ENCODE measurements around the gene NEURL1. TPM values are rescaled to one million over a fixed set of nuclear protein-coding genes. Genes with fewer than 3 reads are reported as not detected.

NEURL1 gene, protein sequence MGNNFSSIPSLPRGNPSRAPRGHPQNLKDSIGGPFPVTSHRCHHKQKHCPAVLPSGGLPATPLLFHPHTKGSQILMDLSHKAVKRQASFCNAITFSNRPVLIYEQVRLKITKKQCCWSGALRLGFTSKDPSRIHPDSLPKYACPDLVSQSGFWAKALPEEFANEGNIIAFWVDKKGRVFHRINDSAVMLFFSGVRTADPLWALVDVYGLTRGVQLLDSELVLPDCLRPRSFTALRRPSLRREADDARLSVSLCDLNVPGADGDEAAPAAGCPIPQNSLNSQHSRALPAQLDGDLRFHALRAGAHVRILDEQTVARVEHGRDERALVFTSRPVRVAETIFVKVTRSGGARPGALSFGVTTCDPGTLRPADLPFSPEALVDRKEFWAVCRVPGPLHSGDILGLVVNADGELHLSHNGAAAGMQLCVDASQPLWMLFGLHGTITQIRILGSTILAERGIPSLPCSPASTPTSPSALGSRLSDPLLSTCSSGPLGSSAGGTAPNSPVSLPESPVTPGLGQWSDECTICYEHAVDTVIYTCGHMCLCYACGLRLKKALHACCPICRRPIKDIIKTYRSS
- 6.7 TPM for total RNA-seq

DNA sequence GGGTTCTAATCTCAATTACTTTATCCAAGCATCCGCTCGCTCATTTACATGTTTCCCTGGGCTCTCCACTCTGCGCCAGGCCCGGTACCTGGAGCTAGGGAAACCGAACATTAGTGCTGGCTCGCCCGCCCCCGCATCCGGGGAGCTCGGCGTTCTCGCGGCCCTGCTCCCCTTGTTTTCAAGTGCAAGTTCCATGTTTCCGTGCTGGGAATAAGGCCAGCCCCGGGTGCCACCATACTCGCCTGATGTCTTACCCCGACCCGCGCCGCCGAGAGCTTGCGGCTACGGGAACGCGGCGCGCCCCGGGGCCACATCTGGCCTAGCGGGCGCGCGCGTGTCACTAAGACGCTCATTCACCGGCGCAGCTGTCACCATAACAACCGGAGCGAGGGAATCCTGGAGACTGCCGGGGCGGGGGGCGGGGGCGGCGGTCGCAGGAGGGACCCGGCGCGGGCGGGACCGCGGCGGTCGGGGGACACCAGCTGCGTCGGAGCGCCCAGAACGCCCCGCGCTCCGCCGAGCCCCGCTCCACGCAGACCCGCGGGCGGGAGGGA lies at the start of gene NEURL1:
TSS of gene NEURL1 (plus strand) at position 344 of the 554 bp plus-strand sequence. CDS start 683 bp downstream, outside the sequence.
- DNase-seq (ENCODE audit: low read depth in 2 of 3, low spot score in 2 of 3), result peak in 1 of 3 donors; percentile 46

DNA sequence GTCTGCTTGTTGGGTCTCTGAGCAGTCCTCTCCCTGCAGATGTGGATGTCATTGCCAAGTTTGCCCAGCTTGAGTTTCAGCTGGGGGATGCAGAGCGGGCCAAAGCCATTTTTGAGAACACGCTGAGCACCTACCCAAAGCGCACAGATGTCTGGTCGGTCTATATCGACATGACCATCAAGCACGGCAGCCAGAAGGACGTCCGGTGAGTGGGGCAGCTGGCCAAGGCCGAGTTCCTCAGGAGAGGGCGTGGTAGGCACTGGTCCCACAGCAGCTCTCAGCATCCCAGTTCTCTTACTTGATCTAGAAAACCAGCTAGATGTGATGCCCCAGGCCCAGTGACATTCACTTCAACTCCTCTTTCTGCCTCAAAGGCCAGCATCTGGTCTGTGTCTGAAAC lies 49.0 kb upstream of the NEURL1 start:
- DNase-seq (ENCODE audit: low read depth in 2 of 3, low spot score in 2 of 3), result no peak

DNA sequence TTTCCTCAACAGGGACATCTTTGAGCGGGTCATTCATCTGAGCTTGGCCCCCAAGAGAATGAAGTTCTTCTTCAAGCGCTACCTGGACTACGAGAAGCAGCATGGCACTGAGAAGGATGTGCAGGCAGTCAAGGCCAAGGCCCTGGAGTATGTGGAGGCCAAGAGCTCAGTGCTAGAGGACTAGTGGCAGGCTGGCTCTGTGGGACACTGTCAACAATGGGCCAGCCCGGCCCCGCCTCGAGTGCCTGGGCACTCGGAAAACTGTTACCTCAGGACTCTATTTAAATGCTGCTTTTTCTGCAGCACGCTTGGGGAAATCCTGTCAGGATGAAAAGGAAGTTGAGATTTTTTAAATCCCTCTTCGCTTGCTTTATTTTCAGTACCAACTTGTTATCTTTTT lies 48.1 kb upstream of the NEURL1 start:
- no peak for DNase-seq (ENCODE audit: low read depth in 2 of 3, low spot score in 2 of 3)

DNA sequence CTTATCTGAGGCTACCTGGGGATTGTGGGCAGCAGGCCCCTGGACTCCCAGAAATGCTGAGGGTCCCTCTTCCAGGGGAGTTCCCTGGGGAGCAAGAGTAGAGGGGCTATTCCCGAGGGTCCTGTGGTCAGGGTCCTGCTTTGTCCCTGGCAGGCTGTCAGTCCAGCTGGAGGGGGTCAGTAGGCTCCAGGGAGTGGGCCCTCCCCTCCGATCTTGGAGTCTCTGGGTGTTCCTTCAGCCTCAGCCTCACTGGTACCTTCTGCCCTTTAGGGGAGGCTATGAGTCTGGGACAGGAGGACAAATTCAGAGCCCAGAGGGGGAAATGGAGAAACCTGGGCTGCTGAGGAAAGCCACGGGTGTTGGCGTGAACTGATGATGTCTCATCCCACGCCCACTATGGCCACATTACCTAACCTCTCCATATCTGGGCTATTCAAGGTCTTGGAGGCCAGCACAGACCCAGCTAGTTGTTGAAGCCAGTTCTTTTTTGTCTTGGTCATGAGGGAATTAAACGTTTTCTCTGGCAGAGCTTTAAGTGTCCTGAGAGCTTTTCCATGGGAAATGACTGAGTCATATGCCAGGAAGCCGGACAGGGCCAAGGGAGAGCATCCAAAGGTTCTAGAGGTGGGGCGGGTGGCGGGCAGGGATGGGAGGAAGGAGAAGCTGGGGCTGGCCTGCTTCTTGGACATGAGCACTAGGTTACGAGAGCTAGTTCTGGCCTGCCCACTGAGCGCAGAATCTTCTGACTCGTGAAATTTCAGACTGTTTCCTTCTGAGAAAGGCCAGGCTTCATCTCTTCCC lies 47.5 kb upstream of the NEURL1 start:
- DNase-seq (ENCODE audit: low read depth in 2 of 3, low spot score in 2 of 3), result no peak

DNA sequence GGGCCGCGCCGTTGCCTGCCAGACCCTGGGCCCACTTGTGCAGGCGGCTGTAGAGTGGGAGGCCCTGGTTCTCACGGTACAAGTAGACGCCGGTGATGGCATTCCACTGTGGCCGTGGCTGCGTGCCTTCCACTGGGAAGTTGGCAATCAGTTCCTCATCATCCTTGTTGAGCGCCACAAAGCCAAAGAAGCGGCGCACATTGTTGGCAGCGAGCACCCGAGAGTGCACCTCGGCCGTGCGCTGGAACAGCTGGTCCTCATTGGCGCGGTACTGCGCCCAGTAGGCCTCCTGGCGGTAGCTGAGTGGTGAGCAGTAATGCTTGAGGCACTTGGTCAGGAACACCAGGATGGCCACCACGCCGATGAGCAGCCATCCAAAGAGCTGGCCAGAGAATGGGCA lies 46.3 kb upstream of the NEURL1 start:
- DNase-seq (ENCODE audit: low read depth in 2 of 3, low spot score in 2 of 3), result no peak

DNA sequence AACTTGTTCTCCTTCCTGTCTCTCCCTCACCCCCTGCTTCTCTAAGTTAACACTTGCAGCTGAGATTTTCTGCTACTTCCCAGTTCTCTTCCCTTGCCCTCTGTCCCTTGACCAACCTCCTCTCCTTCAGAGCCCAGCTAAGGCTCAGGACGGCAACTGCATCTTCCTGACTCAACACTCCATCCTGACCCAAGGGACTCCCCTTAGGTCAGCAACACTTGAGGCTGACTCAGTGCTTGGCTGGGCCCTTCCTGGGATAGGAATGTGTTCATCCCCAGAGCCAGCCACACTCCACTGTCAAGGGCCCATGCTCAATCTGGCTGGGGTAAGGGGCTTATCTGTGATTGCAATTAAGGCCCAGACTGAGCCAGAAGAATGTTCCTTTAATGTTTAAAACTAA lies 44.8 kb upstream of the NEURL1 start:
- DNase-seq (ENCODE audit: low read depth in 2 of 3, low spot score in 2 of 3), result no peak

DNA sequence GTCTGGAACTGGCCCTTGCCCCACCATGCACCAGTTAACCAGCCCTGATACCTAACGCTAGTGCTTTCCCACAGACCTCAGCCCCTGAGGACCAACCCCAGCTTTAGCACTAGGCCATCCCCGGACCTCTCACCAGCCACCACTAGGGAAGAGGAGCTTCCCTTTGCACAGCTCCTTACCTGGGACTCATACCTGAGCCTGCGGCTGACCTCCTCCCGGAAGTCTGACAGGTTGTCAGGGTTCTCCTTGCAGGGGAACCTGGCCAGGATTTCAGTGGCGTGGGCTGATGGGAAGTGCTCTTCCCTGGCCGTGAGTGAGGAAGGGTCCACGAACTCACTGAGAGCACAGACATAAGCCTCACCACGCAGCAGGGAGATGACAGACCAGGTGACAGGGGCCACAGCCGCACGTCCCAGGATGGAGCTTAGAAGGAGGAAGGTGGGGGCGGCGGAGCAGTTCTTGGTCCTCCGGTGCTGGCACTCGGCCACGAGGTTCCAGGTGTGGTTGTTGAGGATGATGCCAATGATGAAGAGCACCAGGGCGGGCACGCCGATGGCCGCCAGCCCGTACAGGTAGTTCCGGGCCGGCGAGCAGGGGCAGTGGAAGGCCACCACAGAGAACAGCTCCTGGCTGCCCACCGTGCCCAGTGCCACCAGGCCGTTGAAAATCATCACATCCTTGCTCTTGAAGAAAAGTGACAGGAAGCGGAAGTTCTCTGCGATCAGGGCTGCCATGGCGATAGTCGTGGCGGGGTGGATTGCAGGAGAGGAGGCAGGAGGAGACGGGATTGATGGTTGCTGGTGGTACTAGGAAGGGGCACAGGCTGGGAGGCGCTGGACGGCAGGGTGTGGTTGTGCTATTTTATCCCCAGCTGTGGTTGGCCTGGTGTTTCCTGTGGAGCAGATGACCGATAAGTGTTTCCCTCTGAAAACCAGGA lies 44.0 kb upstream of the NEURL1 start:
- DNase-seq (ENCODE audit: low read depth in 2 of 3, low spot score in 2 of 3), result no peak

DNA sequence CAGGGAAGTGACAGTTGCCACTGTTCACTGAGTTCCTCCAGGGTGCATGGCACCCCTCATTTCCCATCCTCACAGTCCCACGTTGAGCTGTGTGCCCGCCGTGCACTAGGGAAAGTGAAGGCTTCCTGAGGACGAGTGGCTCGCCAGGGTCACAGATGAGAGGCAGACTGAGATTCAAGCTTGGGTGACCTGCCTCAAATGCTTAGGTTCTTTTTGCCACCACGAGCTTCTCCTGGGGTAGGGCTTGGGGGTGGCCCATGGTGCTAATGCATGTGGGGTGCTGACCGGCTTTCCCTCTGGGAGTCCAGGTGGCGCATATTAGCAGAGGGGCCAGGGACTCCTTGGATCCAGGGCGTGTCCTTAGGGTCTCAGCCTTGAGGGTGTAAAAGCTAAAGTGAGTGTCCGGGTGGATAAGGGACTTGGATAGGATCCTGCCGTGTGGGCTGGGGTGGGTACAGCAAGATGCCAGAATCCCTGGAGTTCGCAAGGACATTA lies 43.3 kb upstream of the NEURL1 start:
- no peak for DNase-seq (ENCODE audit: low read depth in 2 of 3, low spot score in 2 of 3)

DNA sequence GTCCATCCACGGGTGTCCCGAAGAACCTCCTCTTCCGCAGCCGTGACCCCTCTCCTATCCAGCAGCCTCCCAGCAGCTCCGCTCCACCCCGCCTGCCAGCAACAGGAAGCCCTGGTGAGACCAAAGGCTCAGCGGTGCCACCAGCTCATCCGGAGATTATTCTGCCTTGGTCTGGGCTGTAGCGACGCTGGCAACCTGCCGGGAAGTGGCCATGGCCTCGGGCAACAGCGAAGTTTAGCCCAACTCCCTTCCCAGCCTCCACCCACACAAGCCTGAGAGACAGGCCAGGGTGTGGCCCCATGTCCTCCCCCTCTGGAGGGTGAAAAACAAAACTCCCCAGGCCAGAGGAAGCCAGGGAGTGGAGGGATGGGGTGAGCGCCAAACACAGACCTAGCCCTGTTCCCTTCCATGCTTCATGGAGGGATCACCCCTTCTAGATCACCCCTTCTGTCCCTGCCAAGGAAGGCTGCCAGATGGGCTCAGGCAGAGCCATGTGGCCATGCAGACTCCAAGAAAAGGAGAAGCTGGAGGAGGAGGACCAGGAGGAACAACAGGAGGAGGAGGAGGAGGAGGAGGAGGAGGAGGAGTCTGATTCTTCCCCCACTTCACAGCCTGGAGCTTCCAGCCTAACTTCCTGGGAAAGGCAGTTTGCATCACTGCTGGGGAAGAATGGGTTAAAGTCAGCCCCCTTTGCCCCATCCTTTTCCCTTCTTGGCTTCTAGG lies 42.3 kb upstream of the NEURL1 start:
- DNase-seq (ENCODE audit: low read depth in 2 of 3, low spot score in 2 of 3), result peak in 2 of 3 donors; percentile 29 to 34

DNA sequence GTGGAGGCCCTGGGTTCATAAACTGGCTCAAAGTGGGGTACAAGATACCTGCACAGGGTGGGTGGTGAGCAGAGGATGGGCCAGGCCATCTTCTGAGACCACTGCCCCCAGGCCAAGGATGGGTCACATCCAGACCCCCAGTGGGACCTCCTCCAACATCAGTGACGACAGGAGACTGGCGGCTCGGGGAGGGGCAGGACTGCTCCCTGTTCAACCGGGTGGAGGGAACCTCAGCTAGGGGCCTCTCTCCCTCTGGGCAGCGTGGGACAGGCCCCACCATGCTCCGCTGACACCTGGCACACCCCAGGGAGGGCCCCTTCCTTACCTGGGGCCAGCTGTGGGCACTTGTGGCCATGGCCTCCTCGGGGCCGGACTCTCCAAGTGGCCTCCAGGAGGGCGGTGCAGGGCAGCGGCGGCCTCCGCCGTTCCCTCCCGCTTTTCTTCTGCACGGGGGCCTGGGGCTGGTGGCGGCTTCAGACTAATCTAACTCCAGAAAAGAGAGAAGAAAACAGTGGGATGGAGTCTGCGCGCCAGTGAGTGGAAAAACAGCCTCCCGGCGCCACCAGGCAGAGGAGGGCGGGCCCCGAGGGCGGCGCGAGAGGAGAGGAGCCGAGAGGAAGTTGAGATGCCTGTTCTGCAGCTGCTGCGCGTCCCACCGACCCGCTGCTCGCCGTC lies 41.5 kb upstream of the NEURL1 start, which contains the start of gene CALHM2:
TSS of gene CALHM2 (minus strand) at position 540 of the 675 bp plus-strand sequence. CDS start 2,429 bp downstream, outside the sequence.
- DNase-seq (ENCODE audit: low read depth in 2 of 3, low spot score in 2 of 3), result peak in 2 of 3 donors; percentile 31 to 61

DNA sequence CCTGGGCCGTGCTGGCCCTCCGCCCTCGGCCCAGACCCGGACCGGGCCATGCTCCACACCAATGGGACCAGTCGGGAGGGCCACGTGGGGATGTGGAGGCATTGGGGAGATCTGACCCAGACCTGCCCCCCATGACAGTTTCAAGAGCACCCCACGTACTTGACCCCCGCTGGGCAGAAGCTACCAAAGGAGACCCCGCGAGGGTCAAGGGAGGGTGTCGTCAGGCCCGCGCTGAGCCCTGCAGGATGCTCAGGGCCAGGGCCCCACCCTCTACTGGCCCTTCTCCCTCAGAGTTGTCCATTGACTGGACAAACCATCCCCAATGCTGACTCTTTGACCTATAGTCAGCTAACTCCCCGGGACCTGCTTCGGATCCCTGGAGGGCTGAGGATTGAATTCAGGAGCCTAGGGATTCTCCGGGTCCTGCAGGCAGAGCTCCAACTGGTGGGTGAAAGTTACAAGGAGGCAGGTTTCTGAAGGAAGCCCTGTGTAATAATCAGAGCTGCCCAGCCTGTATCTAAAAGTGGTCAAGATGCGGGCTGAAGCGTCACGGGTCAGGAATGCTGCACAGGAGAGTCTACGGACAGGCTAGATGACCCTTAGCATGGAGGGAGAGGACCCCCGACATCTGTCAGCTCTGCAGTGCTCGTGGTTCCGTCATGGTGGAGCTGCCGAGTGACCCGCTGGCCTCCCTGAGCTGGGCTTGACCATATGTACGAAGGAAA lies 40.8 kb upstream of the NEURL1 start:
- no peak for DNase-seq (ENCODE audit: low read depth in 2 of 3, low spot score in 2 of 3)

DNA sequence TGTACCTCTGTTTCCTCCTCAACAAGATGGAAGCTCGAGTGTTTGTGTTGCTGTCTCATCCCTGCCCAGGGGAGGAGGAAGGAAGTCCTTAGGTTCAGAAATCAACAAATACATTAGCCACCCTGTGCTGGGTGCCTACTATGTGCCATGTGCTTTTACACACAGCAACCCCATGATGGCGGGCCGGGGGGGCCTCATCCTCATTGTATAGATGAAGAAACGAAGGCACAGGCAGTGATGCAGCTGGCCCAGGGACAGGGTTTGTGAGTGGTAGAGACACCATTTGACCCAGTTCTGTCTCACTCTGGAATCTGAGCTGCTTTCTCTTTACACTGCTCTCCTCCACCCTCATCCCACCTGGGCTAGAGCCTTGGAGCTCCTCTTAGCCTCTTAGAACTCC lies 39.5 kb upstream of the NEURL1 start:
- no peak for DNase-seq (ENCODE audit: low read depth in 2 of 3, low spot score in 2 of 3)

DNA sequence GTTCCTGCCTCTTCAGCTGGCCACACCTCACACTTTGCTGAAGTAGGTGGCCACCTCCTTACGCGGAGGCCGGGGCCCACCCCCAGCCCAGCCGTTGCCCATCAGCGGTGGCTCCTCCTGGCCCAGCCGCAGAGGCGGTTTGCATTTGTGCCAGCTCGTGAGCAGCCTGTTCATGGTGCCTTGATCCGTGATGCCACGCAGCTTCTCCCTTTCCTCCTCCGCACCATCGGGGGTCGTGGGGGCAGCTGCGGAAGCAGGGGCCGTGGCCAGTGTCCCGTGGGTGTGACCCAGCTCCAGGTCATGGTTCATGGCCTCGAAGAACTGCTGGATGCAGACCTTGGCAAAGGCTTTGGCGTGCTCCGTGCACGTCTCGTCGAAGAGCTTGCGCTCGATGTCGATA lies 38.3 kb upstream of the NEURL1 start:
- no peak for DNase-seq (ENCODE audit: low read depth in 2 of 3, low spot score in 2 of 3)

DNA sequence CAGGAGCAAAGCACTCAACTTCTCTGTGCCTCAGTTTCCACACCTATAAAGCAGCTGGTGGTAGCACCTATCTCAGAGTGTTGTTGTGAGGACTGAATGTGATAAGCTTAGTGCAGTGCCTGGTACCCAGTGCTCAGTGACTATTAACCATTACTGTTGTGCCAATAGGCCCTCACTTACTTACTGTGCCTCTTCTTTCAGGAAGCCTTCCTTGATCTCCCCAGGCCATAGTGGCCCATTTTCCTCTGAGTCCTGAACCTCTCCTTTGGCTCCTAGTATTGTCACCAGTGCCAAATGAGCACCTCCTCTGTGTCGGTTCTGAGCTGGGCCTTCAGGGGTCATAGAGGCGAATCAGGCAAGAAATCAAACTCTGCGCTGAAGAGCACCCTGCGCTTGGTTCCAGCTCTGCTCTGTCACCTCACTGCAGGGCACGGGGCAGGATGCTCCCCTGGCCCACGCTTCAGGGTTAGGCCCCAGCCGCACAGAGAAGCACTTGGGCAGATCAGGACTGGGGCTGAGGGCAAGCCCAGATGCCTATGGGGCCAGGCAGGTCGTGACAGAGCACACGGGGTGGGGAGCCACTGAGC lies 37.3 kb upstream of the NEURL1 start:
- DNase-seq (ENCODE audit: low read depth in 2 of 3, low spot score in 2 of 3), result no peak

DNA sequence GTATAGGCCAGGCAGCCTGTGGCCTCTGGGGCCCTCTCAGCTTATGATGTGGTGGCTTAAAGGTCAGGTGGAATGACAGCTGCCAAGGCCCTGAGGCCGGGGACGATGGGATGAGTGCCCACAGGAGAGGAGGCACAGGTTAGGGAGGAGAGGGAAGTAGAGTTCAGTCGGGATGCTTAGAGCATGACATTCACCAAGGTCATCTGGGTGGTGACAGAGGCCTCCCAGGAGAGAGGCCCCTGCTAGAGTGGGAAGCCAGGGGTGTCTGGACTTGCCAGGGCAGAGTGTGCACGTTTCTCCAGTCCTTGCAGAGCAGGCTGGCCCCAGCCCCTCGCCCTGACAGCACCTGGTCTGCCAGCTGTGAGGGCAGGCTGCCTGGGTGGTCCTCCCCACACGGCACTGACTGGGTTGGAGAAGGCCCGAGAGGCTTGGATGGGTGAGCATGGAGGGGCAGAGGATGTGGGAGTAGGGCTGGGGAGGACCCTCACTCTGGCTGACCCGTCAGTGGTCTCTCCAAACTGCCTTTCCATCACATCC lies 36.3 kb upstream of the NEURL1 start:
- DNase-seq (ENCODE audit: low read depth in 2 of 3, low spot score in 2 of 3), result no peak

DNA sequence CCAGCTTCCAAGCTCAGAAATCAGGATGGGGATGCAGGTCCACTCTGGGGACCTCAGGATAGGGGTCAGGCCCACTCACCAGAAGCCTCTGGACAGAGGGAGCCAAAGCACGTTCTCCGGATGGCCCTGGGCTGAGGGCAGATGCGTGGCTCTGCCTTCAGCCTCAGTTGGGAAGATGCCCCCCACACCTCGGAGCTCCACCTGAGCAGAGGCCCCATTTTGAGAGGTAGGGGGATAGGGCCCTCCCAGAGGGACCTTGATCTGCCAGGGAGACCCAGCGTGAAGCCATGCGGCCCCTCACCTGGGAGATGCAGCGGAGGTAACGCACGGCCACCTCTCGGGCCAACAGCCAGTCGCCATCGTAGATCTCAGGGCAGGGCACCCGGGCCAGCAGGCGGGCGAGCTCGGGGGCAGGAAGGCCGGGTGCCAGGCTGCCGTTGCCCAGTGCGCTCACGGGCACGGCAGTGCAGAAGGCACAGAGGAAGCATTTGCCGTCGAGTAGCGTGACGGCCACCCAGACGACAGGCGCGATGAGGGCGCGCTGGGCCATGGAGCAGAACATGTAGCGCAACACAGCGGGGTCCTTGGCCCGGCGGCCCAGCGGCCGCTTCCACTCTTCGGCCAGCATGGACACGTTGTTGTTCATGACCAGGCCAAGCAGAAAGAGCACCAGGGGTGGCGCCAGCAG lies 35.5 kb upstream of the NEURL1 start:
- no peak for DNase-seq (ENCODE audit: low read depth in 2 of 3, low spot score in 2 of 3)

DNA sequence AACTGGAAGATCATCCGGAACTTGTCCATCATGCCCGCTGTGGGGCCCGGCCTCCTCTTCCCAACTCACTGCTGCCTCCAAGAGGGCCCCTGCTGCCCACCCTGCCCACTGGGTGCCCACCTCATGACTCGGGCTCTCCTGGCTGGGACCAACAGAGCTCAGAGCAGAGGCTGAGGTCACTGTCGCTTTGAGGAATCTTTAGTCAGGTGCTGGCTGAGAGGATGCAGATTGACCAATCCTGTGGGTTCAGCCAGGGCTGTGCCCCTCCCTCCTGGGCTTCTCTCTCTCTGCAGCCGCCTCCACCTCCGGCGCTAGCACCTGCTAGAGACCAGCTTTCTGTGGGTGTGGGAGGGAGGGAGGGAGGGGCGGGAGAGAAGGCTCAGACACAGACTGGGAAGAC lies 34.8 kb upstream of the NEURL1 start, which contains the start of gene CALHM1:
TSS of gene CALHM1 (minus strand) at position 181 of the 400 bp plus-strand sequence. CDS start at position 32, 149 bp downstream.
- DNase-seq (ENCODE audit: low read depth in 2 of 3, low spot score in 2 of 3), result peak in 1 of 3 donors; percentile 9

All from hematopoietic multipotent progenitor cell (in vitro differentiated cells).